IgD-negative memory B cell (primary cell): ENCODE results near the gene TPBGL. TPM values are rescaled to one million over a fixed set of nuclear protein-coding genes. Genes with fewer than 3 reads are reported as not detected.
A peak's percentile ranks its signal among the peaks of the same experiment; 100 is the strongest.

Source experiments
- H3K27ac Mint-ChIP-seq, 3 donors: one replicate each; pipeline ENCODE4 v1.8.0; 2020 to 2022; ENCODE audit warnings: mild to moderate bottlenecking in 3 of 3, mixed read lengths in 3 of 3, moderate library complexity in 1 of 3
- H3K27me3 Mint-ChIP-seq: one replicate; pipeline ENCODE4 v1.8.0; 2021; ENCODE audit warnings: mixed read lengths
- H3K36me3 Mint-ChIP-seq: one replicate; pipeline ENCODE4 v1.8.0; 2020; ENCODE audit warnings: mild to moderate bottlenecking, mixed read lengths
- H3K4me1 Mint-ChIP-seq, 3 donors: one replicate each; pipeline ENCODE4 v1.8.0; 2020 to 2022; ENCODE audit warnings: mixed read lengths in 3 of 3, mild to moderate bottlenecking in 1 of 3
- H3K4me3 Mint-ChIP-seq, 4 donors: one replicate each; pipeline ENCODE4 v1.8.0; 2020 to 2022; ENCODE audit warnings: mild to moderate bottlenecking in 4 of 4, mixed read lengths in 4 of 4, moderate library complexity in 3 of 4
- H3K9me3 Mint-ChIP-seq, 3 donors: one replicate each; pipeline ENCODE4 v1.8.0; 2020 to 2021; ENCODE audit warnings: mixed read lengths in 3 of 3, mild to moderate bottlenecking in 1 of 3
- polyA plus RNA-seq: library from polyadenylated mRNA; unstranded; fragments of 300-500 nt; fragmentation: Illumina TruSeq; gene quantifications from one replicate; pipeline ENCODE4 v1.2.3, GENCODE V29; 2021

TPBGL gene
- polyA plus RNA-seq, 1 donor from 2014 or later = not detected

DNA sequence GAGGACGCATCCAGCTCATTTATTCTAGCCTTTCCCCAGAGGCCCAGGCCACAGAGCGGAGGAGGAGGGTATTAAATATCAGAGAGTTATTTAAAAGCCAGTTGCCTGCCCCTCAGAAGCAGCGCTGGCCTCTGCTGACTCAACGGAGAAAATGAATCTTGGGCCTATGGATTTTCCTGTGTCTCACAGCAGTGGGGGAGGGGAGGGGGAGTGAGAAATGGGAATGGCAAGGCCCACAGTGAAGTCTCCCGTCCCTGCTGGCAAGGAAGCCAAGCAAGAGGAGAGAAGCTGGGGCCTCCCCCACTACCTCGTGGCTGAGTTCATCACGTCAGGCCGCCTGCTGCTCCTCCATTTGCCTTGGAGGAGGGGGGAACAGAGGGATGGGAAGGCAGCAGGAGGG is 4.5 kb upstream of the TPBGL start:
- H3K27ac Mint-ChIP-seq = no peak overlapping the region
- H3K27me3 Mint-ChIP-seq = peaks cover 44% of the 10 kb centered on the region
- H3K9me3 Mint-ChIP-seq = peaks cover 0 to 4% (median 0%) of the 10 kb centered on the region in 3 donors
- H3K36me3 Mint-ChIP-seq = no peaks in the 10 kb centered on the region
- peaks cover 0 to 4% (median 0%) of the 10 kb centered on the region in 3 donors for H3K4me1 Mint-ChIP-seq
- no peak overlapping the region for H3K4me3 Mint-ChIP-seq

DNA sequence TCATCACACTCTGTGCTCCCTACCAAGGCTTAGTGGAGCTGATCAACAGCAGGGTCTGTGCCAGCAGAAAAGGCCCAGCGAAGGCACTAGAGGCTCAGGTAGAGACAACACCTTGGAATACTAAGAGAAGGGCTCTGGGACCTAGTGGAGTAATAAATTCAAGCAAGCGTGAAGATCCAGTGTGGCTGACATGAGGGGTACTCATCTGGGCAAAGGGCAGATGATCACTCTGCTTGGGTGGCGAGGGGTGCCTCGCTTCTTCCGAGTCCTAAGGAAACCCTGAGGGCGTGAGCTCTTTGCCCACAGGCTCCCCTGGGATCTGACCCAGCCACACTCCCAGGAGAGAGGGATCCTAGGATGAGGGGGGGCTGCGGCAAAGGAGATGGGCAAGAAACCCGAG is 3.5 kb upstream of the TPBGL start:
- Mint-ChIP-seq H3K4me3 (no peak overlapping the region), H3K36me3 (no peaks in the 10 kb centered on the region), H3K27me3 (peaks cover 45% of the 10 kb centered on the region), H3K4me1 (peaks cover 0 to 4% (median 0%) of the 10 kb centered on the region in 3 donors), H3K9me3 (peaks cover 0 to 4% (median 0%) of the 10 kb centered on the region in 3 donors), H3K27ac (no peak overlapping the region)

DNA sequence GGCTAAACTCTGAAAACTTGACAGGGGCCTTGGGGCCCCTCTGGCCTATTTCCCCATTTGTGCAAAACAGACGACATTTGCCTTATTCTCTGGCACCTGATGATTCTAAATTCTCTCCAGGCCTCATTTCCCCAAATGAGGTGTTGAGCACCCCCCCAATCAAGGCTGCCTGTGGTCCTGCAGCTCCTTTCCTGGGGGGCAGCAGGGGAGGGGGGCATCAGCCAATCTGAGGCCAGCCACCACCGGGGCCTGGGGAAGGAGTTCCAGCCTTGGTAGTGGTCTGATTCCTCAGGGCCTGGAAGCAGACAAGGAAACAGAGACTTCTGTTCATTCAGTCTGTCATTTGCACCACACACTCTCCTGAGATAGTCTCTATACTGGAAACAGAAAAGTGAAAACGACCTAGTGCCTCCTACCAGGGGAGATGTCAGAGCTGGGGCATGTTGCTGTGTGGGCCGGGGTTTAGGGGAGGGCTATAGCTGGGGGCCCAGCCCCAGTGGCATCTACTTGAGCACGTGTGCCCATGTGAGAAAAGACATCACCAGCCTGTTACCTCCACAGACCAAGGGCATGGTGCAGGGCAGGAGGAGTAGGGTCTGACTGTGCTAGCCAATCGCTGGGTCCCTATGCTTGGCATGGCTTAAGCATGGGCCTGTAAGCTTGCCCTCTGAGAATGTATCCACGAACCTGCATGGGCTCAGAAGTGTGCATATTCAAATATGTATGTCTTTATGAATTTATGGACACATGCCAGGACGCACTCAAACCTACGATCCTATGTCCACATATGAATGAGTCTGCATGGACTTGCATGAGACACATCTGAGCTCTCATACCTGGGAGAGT is 1.8 kb upstream of the TPBGL start:
- no peak overlapping the region for H3K27ac Mint-ChIP-seq

DNA sequence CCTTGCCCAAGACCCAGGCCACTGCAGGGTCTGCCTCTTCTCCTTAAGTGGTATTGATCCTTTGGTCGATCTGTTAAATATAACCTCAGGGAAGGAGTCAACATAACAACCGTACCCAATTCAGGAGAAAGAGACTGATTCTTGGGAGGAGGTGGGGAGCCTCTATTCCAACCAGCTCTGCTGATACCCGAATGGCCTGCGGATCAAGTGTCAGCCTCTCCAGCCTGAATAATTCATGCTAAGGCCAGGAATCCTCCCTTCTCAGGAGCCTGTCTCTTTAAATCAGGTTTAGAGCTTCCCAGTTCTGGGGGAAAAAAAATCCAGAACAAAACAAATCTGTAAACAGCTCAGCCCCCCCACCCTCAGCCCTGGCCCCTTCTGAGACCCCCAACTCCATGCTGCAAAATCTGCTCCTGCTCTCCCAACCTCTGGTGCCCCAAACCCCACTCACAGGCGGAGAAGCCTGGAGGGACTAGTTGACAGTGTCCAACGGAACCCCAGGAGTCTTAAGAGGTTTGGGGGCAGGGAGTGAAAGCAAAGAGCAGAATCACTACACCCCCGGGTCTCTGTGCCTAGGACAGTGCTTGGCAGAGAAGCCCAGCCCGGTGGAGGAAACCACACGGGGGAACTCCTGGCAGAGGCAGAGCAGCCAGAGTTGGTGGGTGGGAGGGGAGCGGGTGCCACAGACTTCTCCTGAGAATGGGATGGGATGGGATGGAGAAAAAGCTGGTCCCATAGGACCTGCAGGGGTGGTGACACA is 863 bp upstream of the TPBGL start:
- peaks cover 0 to 6% (median 2%) of the 10 kb centered on the region in 3 donors for H3K4me1 Mint-ChIP-seq
- no peaks in the 10 kb centered on the region for H3K9me3 Mint-ChIP-seq
- H3K27ac Mint-ChIP-seq = no peak overlapping the region
- peaks cover 54% of the 10 kb centered on the region for H3K27me3 Mint-ChIP-seq
- no peaks in the 10 kb centered on the region for H3K36me3 Mint-ChIP-seq
- H3K4me3 Mint-ChIP-seq = peak overlapping the region in 2 of 4 donors; percentile 34 to 78

More for the DNA sequence above, 1.8 kb upstream of the TPBGL start:
- H3K4me1 Mint-ChIP-seq = peaks cover 0 to 6% (median 2%) of the 10 kb centered on the region in 3 donors
- peaks cover 0 to 4% (median 0%) of the 10 kb centered on the region in 3 donors for H3K9me3 Mint-ChIP-seq
- no peaks in the 10 kb centered on the region for H3K36me3 Mint-ChIP-seq
- H3K27me3 Mint-ChIP-seq = peaks cover 54% of the 10 kb centered on the region
- H3K4me3 Mint-ChIP-seq = peak overlapping the region in 2 of 4 donors; percentile 14 to 36

DNA sequence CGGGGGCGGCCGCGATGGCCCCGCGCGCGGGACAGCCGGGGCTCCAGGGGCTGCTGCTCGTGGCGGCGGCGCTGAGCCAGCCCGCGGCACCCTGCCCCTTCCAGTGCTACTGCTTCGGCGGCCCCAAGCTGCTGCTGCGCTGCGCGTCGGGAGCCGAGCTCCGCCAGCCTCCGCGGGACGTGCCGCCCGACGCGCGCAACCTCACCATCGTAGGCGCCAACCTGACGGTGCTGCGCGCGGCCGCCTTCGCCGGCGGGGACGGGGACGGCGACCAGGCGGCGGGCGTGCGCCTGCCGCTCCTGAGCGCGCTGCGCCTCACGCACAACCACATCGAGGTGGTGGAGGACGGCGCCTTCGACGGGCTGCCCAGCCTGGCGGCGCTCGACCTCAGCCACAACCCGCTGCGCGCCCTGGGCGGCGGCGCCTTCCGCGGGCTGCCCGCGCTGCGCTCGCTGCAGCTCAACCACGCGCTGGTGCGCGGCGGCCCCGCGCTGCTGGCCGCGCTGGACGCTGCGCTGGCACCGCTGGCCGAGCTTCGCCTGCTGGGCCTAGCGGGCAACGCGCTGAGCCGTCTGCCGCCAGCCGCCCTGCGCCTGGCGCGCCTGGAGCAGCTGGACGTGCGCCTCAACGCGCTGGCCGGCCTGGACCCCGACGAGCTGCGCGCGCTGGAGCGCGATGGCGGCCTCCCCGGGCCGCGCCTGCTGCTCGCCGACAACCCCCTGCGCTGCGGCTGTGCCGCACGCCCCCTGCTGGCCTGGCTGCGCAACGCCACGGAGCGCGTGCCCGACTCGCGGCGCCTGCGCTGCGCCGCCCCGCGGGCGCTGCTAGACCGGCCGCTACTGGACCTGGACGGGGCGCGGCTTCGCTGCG is 697 bp downstream of the TPBGL start:
- Mint-ChIP-seq H3K27me3 (peaks cover 46% of the 10 kb centered on the region), H3K36me3 (no peaks in the 10 kb centered on the region), H3K4me3 (peak overlapping the region in 3 of 4 donors; percentile 61 to 88 (median 87)), H3K9me3 (no peaks in the 10 kb centered on the region), H3K27ac (no peak overlapping the region), H3K4me1 (peaks cover 0 to 6% (median 2%) of the 10 kb centered on the region in 3 donors)

DNA sequence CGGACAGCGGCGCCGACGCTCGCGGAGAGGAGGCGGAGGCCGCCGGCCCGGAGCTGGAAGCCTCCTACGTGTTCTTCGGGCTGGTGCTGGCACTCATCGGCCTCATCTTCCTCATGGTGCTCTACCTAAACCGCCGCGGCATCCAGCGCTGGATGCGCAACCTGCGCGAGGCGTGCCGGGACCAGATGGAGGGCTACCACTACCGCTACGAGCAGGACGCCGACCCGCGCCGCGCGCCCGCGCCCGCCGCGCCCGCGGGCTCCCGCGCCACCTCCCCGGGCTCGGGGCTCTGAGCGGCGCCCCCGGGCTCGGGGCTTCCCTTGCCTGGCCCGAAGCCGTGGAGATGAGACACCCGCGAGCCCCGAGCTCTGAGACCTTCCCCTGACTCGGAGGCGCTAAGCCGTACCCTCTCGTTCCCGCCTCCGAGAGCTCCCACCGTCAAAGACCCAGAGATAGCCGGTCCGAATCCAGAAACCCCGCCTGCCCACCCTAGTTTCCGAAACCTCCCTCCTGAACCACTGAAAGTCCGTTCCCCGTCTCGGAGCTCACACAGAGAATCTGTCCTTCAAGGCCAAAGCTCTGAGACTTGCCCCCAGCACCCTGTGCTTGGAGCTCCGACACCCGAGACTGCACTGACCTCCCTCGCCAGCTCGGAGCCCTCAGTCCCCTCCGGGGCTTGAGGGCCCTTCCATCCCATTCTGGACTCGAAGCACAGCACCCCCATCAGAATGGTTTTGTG is 1.5 kb downstream of the TPBGL start:
- H3K27ac Mint-ChIP-seq = no peak overlapping the region
- peaks cover 42% of the 10 kb centered on the region for H3K27me3 Mint-ChIP-seq

DNA sequence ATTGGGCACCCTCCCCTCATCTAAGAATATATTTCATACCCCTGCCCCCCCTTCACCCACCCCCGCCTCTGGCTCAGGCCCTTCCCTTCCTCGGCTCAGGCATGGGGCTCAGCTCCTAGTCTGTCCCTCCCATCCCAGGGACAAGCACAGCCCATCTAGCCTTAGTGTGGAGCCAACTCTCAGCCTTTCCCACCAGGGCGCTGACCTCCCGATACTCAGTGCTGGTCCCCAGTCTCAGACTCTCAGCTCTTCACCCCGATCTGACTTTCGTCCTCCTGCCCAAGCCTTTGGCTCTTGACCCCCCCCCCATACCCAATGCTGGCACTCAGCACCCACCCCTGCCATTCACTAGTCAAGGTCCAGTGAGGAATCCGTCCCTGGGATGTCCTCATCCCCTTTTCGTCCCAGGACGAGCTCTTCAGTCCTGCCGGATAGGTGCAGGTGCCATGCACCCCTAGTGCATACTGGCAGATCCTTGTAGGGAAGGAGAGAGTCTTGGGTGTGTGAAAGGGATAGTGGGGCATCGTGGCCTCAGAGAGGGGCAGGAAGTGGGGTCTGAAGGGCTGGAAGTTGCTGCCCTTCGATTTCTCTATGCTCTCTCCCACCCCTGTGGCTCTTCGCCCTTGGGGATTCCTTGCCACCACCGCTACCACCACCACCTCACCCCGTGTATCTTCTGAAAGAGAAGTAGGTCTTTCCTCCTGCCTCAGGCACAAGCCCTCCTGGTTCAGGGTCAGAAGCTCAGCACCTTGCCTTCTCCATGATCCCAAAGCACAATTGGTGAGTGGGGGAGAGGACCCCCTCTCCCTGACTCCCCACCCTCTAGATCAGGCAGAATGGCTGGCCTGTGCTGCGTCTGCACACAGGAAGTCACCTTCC is 2.4 kb downstream of the TPBGL start:
- H3K4me3 Mint-ChIP-seq = peak overlapping the region; percentile 50 to 89 (median 70)
- H3K4me1 Mint-ChIP-seq = peaks cover 0 to 4% (median 2%) of the 10 kb centered on the region in 3 donors
- no peaks in the 10 kb centered on the region for H3K36me3 Mint-ChIP-seq
- H3K27ac Mint-ChIP-seq = peak overlapping the region in 1 of 3 donors; percentile 62
- peaks cover 33% of the 10 kb centered on the region for H3K27me3 Mint-ChIP-seq
- no peaks in the 10 kb centered on the region for H3K9me3 Mint-ChIP-seq

More for the DNA sequence above, 1.5 kb downstream of the TPBGL start:
- no peaks in the 10 kb centered on the region for H3K9me3 Mint-ChIP-seq
- H3K4me1 Mint-ChIP-seq = peaks cover 0 to 6% (median 2%) of the 10 kb centered on the region in 3 donors
- H3K36me3 Mint-ChIP-seq = no peaks in the 10 kb centered on the region
- peak overlapping the region; percentile 68 to 89 (median 79) for H3K4me3 Mint-ChIP-seq

DNA sequence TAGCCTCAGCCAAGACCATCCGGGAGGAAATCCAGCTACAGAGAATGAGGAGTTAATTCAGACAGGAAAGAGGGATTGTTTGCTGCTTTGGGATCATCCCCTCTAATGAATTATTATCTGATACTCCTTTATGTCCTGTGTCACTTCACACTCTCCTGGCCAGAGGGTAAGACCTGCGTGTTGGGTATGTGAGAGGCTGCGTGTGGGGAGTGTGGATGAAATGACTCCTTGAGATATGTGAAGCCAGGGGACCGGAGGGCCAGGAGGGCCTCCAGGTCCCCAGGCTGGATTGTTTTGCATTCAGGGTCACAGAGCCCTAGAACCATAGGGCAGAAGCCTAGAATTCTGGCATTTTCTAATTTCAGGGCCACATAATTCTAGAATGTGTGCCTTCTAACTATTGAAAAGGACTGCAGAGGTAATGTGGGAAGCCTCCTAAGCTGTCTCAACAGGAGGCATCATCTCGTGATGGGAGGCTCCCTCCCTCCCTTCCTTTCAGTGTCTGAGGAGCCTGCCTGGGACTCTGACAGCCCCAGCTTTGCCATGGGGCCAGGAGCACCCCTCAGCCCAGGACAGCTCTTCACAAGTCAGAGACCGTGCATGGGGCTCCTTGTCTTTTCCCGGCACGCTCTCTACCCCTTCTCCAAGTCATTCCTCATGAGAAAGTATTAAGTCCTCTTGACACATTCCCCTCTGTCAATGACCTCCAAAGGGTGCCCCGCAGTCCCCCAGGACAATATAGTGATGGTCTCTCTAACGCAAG is 3.7 kb downstream of the TPBGL start:
- no peaks in the 10 kb centered on the region for H3K36me3 Mint-ChIP-seq
- no peaks in the 10 kb centered on the region for H3K9me3 Mint-ChIP-seq
- peaks cover 37% of the 10 kb centered on the region for H3K27me3 Mint-ChIP-seq
- no peak overlapping the region for H3K4me3 Mint-ChIP-seq
- H3K27ac Mint-ChIP-seq = no peak overlapping the region
- H3K4me1 Mint-ChIP-seq = peaks cover 0 to 5% (median 3%) of the 10 kb centered on the region in 3 donors

DNA sequence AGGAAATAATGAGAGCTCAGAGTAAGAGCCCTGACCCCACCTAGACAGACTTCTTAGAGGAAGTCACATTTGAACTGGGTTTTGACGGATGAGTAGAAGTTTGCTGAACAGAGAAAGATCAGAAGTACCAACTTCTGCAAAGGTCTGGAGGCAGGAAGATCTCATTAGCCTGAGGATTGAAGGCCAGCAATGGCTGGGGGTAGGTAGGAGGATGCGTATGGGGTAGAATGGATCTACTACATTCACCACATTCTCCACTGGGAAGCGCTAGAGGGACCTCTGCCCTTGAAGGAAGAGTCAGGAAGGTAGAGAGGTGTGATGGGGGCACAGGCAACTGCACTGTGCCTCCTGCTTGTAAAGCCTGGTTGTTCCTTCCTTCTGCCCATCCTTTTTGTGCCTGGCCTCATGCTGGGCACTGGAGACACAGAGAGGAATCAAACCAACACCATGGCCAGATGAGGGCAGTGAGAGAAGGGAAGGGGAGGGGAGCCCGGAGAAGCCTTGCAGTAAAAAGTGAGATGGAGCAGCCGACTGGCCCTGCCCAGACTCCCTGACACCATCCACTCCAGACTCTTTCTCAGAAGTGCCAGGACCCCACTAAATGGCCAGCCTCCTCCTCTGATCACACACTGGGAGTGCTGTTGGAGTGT is 4.9 kb downstream of the TPBGL start:
- no peaks in the 10 kb centered on the region for H3K36me3 Mint-ChIP-seq
- H3K4me3 Mint-ChIP-seq = no peak overlapping the region
- peaks cover 0 to 5% (median 3%) of the 10 kb centered on the region in 3 donors for H3K4me1 Mint-ChIP-seq
- peak overlapping the region in 2 of 3 donors; percentile 38 to 50 for H3K27ac Mint-ChIP-seq
- H3K9me3 Mint-ChIP-seq = no peaks in the 10 kb centered on the region
- H3K27me3 Mint-ChIP-seq = peaks cover 25% of the 10 kb centered on the region

DNA sequence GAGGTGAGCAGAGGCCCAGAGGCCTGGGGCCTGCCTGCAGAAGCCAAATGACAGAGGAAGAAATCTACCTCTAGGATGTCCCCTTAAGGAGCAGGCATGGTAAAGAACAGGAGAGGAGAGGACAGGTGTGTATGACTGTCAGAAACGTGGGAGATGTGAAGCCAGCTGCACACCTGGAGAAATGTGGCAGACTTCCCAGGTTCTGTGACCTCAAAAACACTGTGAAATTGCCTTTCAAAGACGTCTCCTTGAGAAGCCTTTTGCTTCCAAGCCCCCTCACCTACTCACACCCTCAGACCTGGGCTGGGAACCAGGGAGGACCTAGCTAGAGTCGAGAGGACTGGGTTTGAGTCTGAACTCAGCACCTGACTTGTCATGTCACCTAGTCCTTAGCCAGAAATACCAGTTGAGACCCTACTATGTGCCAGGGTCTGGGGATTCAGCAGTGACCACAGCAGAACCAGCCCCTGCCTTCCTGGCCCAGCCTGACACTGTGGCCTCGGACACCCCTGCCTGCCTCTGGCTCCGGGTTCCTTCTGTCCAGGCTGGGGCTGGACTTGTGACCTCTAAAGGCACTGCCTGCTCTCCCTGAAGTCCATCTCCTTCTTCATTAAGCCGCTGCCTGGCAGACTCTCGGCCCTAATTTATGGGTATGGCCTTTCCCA is 5.6 kb downstream of the TPBGL start:
- no peaks in the 10 kb centered on the region for H3K36me3 Mint-ChIP-seq
- H3K9me3 Mint-ChIP-seq = no peaks in the 10 kb centered on the region
- H3K27me3 Mint-ChIP-seq = peaks cover 25% of the 10 kb centered on the region
- H3K4me3 Mint-ChIP-seq = no peak overlapping the region
- peaks cover 0 to 5% (median 3%) of the 10 kb centered on the region in 3 donors for H3K4me1 Mint-ChIP-seq
- H3K27ac Mint-ChIP-seq = no peak overlapping the region

DNA sequence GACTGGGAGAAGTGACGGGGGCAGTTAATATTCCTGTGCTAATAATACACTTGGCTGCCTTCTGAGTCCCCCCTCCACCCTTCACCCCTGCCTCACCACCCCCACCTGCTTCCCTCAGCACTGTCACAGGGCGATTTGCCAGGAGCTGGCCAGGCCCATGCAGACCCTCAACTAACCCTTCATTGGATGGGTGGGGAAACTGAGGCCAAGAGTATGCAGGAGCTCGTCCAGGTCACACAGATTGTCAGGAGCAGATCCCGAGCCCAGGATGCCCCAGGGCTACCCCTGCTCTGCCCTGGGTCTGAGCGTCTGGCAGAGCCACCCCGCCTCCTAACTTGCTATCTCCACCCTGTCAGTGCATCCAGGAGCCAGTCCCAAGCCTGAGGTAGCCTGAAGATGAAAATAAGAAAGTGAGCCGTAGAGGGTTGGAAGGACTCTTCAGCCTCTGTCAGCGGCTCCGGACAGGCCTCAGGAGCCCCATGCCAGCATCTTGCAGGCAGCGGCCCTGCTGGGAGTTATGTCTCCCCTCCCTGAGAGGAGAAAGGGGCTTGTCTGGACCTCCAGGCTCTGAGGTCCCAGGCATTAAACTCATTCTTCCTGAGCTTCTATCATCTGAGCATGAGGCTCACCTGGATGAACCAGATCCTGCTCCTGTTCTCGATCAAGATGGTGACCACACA is 6.2 kb downstream of the TPBGL start:
- no peaks in the 10 kb centered on the region for H3K36me3 Mint-ChIP-seq
- peaks cover 24% of the 10 kb centered on the region for H3K27me3 Mint-ChIP-seq
- H3K27ac Mint-ChIP-seq = no peak overlapping the region
- H3K4me3 Mint-ChIP-seq = no peak overlapping the region
- peaks cover 0 to 5% (median 3%) of the 10 kb centered on the region in 3 donors for H3K4me1 Mint-ChIP-seq
- H3K9me3 Mint-ChIP-seq = no peaks in the 10 kb centered on the region
